ENCODE data around the gene MOB3B.

Gene MOB3B

DNA sequence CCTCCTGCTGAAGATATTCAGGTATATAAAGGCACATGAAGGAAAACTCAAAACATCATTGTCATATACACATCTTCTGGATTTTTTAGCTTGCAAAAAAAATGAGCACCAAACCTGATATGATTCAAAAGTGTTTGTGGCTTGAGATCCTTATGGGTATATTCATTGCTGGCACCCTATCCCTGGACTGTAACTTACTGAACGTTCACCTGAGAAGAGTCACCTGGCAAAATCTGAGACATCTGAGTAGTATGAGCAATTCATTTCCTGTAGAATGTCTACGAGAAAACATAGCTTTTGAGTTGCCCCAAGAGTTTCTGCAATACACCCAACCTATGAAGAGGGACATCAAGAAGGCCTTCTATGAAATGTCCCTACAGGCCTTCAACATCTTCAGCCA is 5.4 kb downstream of the MOB3B start, which contains the start of gene IFNK:
Gene IFNK, plus strand, starts transcription at position 55 of the 400 bp plus-strand sequence. Its CDS starts 47 bp downstream, at position 102.
- H3K27ac Mint-ChIP-seq (ENCODE audit: low read depth): no peak within 1 kb of the TSS
- no peak within 1 kb of the TSS for H3K4me3 Mint-ChIP-seq
- DNase-seq (ENCODE audit: low spot score in 2 of 2): no peak
- peaks cover 9% of the 10 kb centered on the region for H3K27me3 Mint-ChIP-seq
- peaks cover 3% of the 10 kb centered on the region for H3K36me3 Mint-ChIP-seq (ENCODE audit: insufficient read depth)
- ATAC-seq (replicated peaks; ENCODE audit: extremely low read depth, poor library complexity, severe bottlenecking): no peak
- H3K9me3 Mint-ChIP-seq: no peaks in the 10 kb centered on the region
- H3K4me1 Mint-ChIP-seq: peaks cover 12% of the 10 kb centered on the region

DNA sequence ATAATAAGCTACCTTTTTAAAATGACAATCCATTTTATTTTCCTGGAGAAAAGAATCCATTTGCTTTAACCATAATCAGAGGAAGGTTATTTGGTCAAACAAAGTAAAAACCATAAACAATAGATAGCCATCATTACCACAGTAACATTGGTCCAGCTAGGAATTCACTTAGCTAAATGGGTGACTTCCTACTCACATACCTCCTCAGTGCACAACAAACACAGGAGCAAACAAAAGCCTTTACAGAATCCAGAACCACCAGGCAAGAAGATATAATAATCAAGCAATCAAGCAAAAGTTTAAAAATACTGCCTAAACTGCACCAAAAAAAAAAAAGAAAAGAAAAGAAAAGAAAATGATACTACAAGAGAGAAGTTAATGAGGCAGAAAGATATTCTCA is 6.5 kb downstream of the MOB3B start:
- Mint-ChIP-seq H3K27me3 (peaks cover 9% of the 10 kb centered on the region), H3K36me3 (ENCODE audit: insufficient read depth) (peaks cover 2% of the 10 kb centered on the region), H3K9me3 (no peaks in the 10 kb centered on the region), H3K27ac (ENCODE audit: low read depth) (no peak overlapping the region), H3K4me3 (no peak overlapping the region), H3K4me1 (peaks cover 2% of the 10 kb centered on the region)
- ATAC-seq (replicated peaks; ENCODE audit: extremely low read depth, poor library complexity, severe bottlenecking) (no peak), DNase-seq (ENCODE audit: low spot score in 2 of 2) (no peak)

- H3K4me3 Mint-ChIP-seq: no peak overlapping the region
- H3K27me3 Mint-ChIP-seq: peaks cover 9% of the 10 kb centered on the region
- no peaks in the 10 kb centered on the region for H3K36me3 Mint-ChIP-seq (ENCODE audit: insufficient read depth)
- DNase-seq (ENCODE audit: low spot score in 2 of 2): no peak
- no peaks in the 10 kb centered on the region for H3K9me3 Mint-ChIP-seq
- no peak overlapping the region for H3K27ac Mint-ChIP-seq (ENCODE audit: low read depth)
- no peaks in the 10 kb centered on the region for H3K4me1 Mint-ChIP-seq
- ATAC-seq (replicated peaks; ENCODE audit: extremely low read depth, poor library complexity, severe bottlenecking): no peak
These were observed 8.6 kb downstream of the MOB3B start for GRCh38 chr9:27520986-27521385.

- Mint-ChIP-seq H3K4me3 (no peak overlapping the region), H3K27me3 (peaks cover 9% of the 10 kb centered on the region), H3K4me1 (no peaks in the 10 kb centered on the region), H3K9me3 (no peaks in the 10 kb centered on the region), H3K36me3 (ENCODE audit: insufficient read depth) (no peaks in the 10 kb centered on the region), H3K27ac (ENCODE audit: low read depth) (no peak overlapping the region)
- DNase-seq (ENCODE audit: low spot score in 2 of 2) (no peak), ATAC-seq (replicated peaks; ENCODE audit: extremely low read depth, poor library complexity, severe bottlenecking) (no peak)
These were observed 9.8 kb downstream of the MOB3B start for GRCh38 chr9:27519466-27520465.

DNA sequence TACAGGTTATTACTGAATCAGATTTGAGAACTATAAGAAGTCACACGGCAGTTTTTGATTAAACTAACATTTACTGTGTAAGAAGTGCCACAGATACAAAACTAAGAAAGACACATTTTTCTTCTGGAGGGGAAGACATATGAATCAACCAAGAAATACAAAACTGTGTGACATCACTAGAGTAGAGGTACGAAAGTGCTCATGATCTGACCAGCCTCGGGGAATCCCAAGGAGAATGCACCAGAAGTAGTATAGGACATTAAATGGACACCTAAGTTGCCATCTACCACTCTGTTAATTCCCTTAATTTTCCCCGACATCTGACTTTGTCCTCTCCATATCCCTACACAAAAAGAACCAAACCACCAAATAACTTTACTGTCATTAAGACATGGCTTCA is 10.8 kb downstream of the MOB3B start:
- no peak overlapping the region for H3K4me3 Mint-ChIP-seq
- H3K9me3 Mint-ChIP-seq: no peaks in the 10 kb centered on the region
- no peaks in the 10 kb centered on the region for H3K36me3 Mint-ChIP-seq (ENCODE audit: insufficient read depth)

GRCh38 chr9:27518006-27518405 is 11.6 kb downstream of the MOB3B start:
- Mint-ChIP-seq H3K27me3 (peaks cover 9% of the 10 kb centered on the region), H3K4me3 (no peak overlapping the region), H3K9me3 (no peaks in the 10 kb centered on the region), H3K36me3 (ENCODE audit: insufficient read depth) (no peaks in the 10 kb centered on the region), H3K4me1 (no peaks in the 10 kb centered on the region), H3K27ac (ENCODE audit: low read depth) (no peak overlapping the region)
- DNase-seq (ENCODE audit: low spot score in 2 of 2) (no peak), ATAC-seq (replicated peaks; ENCODE audit: extremely low read depth, poor library complexity, severe bottlenecking) (no peak)

More for the DNA sequence above, 10.8 kb downstream of the MOB3B start:
- Mint-ChIP-seq H3K27me3 (peaks cover 9% of the 10 kb centered on the region), H3K4me1 (no peaks in the 10 kb centered on the region), H3K27ac (ENCODE audit: low read depth) (no peak overlapping the region)
- DNase-seq (ENCODE audit: low spot score in 2 of 2) (no peak), ATAC-seq (replicated peaks; ENCODE audit: extremely low read depth, poor library complexity, severe bottlenecking) (no peak)

GRCh38 chr9:27514551-27514950 is 15.1 kb downstream of the MOB3B start:
- ATAC-seq (replicated peaks; ENCODE audit: extremely low read depth, poor library complexity, severe bottlenecking) (no peak), DNase-seq (ENCODE audit: low spot score in 2 of 2) (no peak)
- no peak overlapping the region for H3K4me3 Mint-ChIP-seq
- H3K27ac Mint-ChIP-seq (ENCODE audit: low read depth): no peak overlapping the region
- no peaks in the 10 kb centered on the region for H3K9me3 Mint-ChIP-seq
- H3K36me3 Mint-ChIP-seq (ENCODE audit: insufficient read depth): no peaks in the 10 kb centered on the region
- no peaks in the 10 kb centered on the region for H3K27me3 Mint-ChIP-seq
- H3K4me1 Mint-ChIP-seq: no peaks in the 10 kb centered on the region

DNA sequence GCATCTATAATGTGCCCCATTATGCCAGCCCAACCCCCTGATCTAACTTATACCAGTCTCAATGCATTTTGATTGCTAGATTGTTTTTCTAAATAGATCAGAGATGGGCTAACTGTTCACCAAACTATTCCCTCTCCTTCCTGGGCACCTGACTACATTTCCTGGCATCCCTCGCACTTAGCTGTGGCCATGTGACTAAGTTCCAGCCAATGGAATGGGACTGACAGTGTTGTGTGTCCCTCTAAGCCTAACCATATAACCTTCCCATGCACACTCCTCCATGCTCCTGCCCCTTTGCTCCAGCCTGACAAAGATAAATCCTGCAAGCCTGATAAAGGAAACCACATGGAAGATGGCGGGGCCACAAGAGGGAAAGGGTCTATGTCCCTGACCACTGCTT is 17.8 kb downstream of the MOB3B start:
- ATAC-seq (replicated peaks; ENCODE audit: extremely low read depth, poor library complexity, severe bottlenecking) (no peak), DNase-seq (ENCODE audit: low spot score in 2 of 2) (no peak)
- H3K27me3 Mint-ChIP-seq: peaks cover 9% of the 10 kb centered on the region
- no peak overlapping the region for H3K27ac Mint-ChIP-seq (ENCODE audit: low read depth)
- H3K4me3 Mint-ChIP-seq: no peak overlapping the region
- H3K9me3 Mint-ChIP-seq: no peaks in the 10 kb centered on the region
- no peaks in the 10 kb centered on the region for H3K4me1 Mint-ChIP-seq
- no peaks in the 10 kb centered on the region for H3K36me3 Mint-ChIP-seq (ENCODE audit: insufficient read depth)

GRCh38 chr9:27510780-27511179 is 18.8 kb downstream of the MOB3B start:
- H3K27ac Mint-ChIP-seq (ENCODE audit: low read depth): no peak overlapping the region
- peaks cover 9% of the 10 kb centered on the region for H3K27me3 Mint-ChIP-seq
- no peaks in the 10 kb centered on the region for H3K9me3 Mint-ChIP-seq
- ATAC-seq (replicated peaks; ENCODE audit: extremely low read depth, poor library complexity, severe bottlenecking): no peak
- peaks cover 2% of the 10 kb centered on the region for H3K36me3 Mint-ChIP-seq (ENCODE audit: insufficient read depth)
- H3K4me1 Mint-ChIP-seq: no peaks in the 10 kb centered on the region
- no peak for DNase-seq (ENCODE audit: low spot score in 2 of 2)
- H3K4me3 Mint-ChIP-seq: no peak overlapping the region

DNA sequence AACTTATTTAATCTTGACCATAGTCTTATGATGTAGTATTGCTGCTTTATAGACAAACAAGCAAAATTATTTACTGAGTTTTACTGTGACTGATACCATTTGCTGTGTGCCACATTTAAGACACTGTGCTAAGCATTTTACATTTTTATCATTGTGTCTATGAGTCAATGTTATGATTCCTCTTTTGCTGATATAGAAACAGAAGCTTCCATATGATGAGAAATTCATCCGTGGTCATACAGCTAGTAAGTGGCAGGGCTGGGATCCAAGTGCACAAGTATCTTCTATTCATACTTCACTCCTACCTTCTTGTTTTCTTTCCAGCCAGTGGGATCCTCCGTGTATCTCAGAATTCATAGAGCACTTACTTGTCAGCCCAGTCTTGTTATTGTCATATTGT is 22.6 kb downstream of the MOB3B start:
- Mint-ChIP-seq H3K4me1 (no peaks in the 10 kb centered on the region), H3K27me3 (peaks cover 9% of the 10 kb centered on the region), H3K9me3 (no peaks in the 10 kb centered on the region), H3K27ac (ENCODE audit: low read depth) (no peak overlapping the region), H3K4me3 (no peak overlapping the region), H3K36me3 (ENCODE audit: insufficient read depth) (peaks cover 2% of the 10 kb centered on the region)
- DNase-seq (ENCODE audit: low spot score in 2 of 2) (no peak), ATAC-seq (replicated peaks; ENCODE audit: extremely low read depth, poor library complexity, severe bottlenecking) (no peak)

DNA sequence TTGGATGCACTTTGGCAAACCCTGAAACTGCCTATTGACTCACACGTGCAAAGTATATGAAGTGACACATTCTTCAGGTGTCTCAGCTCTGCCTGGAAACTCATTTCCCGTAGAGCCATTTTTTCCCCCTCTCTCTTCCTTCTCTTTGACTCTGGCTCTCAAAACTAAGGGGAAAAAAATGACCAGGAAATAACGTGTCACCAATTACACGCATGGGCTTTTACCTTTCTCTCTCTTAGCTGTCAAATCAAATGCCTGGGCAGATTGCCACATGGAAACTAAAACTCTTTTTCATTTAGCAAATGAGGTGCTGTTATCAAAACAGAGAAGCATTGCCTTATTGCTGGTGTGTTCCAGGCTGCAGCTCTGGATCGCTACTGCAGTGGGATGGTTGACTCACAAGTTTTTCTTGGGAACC is 23.9 kb downstream of the MOB3B start:
- DNase-seq (ENCODE audit: low spot score in 2 of 2): no peak
- Mint-ChIP-seq H3K27ac (ENCODE audit: low read depth) (no peak overlapping the region), H3K9me3 (no peaks in the 10 kb centered on the region), H3K4me3 (no peak overlapping the region), H3K27me3 (peaks cover 15% of the 10 kb centered on the region), H3K4me1 (no peaks in the 10 kb centered on the region), H3K36me3 (ENCODE audit: insufficient read depth) (peaks cover 2% of the 10 kb centered on the region)
- ATAC-seq (replicated peaks; ENCODE audit: extremely low read depth, poor library complexity, severe bottlenecking): no peak

DNA sequence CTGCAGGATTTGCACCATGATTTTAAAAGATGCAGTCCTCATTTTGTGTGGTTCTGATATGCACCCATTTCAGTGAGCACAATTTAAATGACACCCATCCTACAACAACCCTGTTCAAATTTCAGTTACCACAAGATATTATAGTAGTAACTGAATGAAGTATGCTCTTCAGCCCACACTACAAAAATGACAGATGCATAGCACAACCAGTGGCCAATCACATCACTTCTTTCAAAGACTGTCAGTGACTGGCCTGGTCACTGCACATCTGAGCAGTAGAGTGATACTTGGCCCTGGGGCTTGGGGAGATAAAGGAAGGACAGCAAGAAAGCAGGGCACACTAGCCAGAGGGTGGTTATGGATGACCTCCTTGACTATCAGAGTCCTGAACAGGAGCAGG is 25.4 kb downstream of the MOB3B start:
- H3K4me1 Mint-ChIP-seq: no peaks in the 10 kb centered on the region
- no peak for DNase-seq (ENCODE audit: low spot score in 2 of 2)
- H3K9me3 Mint-ChIP-seq: no peaks in the 10 kb centered on the region
- peaks cover 2% of the 10 kb centered on the region for H3K36me3 Mint-ChIP-seq (ENCODE audit: insufficient read depth)
- H3K27me3 Mint-ChIP-seq: peaks cover 15% of the 10 kb centered on the region
- ATAC-seq (replicated peaks; ENCODE audit: extremely low read depth, poor library complexity, severe bottlenecking): no peak
- H3K27ac Mint-ChIP-seq (ENCODE audit: low read depth): no peak overlapping the region
- H3K4me3 Mint-ChIP-seq: no peak overlapping the region

GRCh38 chr9:27503623-27504022 is 26.0 kb downstream of the MOB3B start:
- Mint-ChIP-seq H3K4me1 (no peaks in the 10 kb centered on the region), H3K4me3 (no peak overlapping the region), H3K27me3 (peaks cover 15% of the 10 kb centered on the region), H3K27ac (ENCODE audit: low read depth) (no peak overlapping the region), H3K9me3 (no peaks in the 10 kb centered on the region), H3K36me3 (ENCODE audit: insufficient read depth) (peaks cover 2% of the 10 kb centered on the region)
- DNase-seq (ENCODE audit: low spot score in 2 of 2): no peak
- no peak for ATAC-seq (replicated peaks; ENCODE audit: extremely low read depth, poor library complexity, severe bottlenecking)

Data from central memory CD8-positive, alpha-beta T cell (primary cell).